Aorta (tissue), 5 donors: ENCODE data around the gene FUBP3. TPM values are rescaled to one million over a fixed set of nuclear protein-coding genes. Genes with fewer than 3 reads are reported as not detected.

Source experiments
- ATAC-seq: fragments of 200-7000 bp; cut with Tn5 transposase; one replicate; pipeline ENCODE4 v1.9.1; 2022; ENCODE audit warnings: moderate library complexity; ENCODE audit not compliant: low FRiP score
- DNase-seq, 2 donors: peaks; one replicate each; pipeline ENCODE4 v3.0.0-alpha.2; 2020
- H3K27ac ChIP-seq, 2 donors: one replicate each; pipeline ENCODE4 v1.5.1; 2013; ENCODE audit warnings: low read length in 2 of 2, mild to moderate bottlenecking in 2 of 2, moderate library complexity in 2 of 2, control low read depth in 1 of 2, inconsistent platforms in 1 of 2, low read depth in 1 of 2
- H3K27me3 ChIP-seq, 2 donors: one replicate each; pipeline ENCODE4 v1.6.1; 2013; ENCODE audit warnings: control low read depth in 1 of 2, low read length in 1 of 2, mild to moderate bottlenecking in 1 of 2, moderate library complexity in 1 of 2; ENCODE audit not compliant: insufficient read depth in 2 of 2, control insufficient read depth in 1 of 2
- H3K36me3 ChIP-seq, 2 donors: one replicate each; pipeline ENCODE4 v1.6.1; 2013; ENCODE audit warnings: control low read depth in 1 of 2, low read length in 1 of 2, mild to moderate bottlenecking in 1 of 2; ENCODE audit not compliant: insufficient read depth in 2 of 2, control insufficient read depth in 1 of 2
- H3K4me1 ChIP-seq, 2 donors: one replicate each; pipeline ENCODE4 v1.6.1; 2013; ENCODE audit warnings: low read length in 2 of 2, control low read depth in 1 of 2, mild to moderate bottlenecking in 1 of 2, moderate library complexity in 1 of 2; ENCODE audit not compliant: insufficient read depth in 2 of 2, control insufficient read depth in 1 of 2
- H3K4me3 ChIP-seq, 2 donors: one replicate each; pipeline ENCODE4 v1.5.1; 2013; ENCODE audit warnings: low read length in 2 of 2, control low read depth in 1 of 2, mild to moderate bottlenecking in 1 of 2
- H3K9me3 ChIP-seq: one replicate; pipeline ENCODE4 v1.6.1; 2013; ENCODE audit warnings: mild to moderate bottlenecking, low read length; ENCODE audit not compliant: control insufficient read depth
- WGBS, 2 donors: extraction: QIAGEN DNeasy Blood & Tissue Kit; methylation state at CpG; one replicate each; pipeline ENCODE4 v1.1.7; 2013; 5-methylcytosine and 5-hydroxymethylcytosine counted together
- intact Hi-C, 2 donors: fragments of 100-400 bp; cut with DNase I; formaldehyde crosslinking; loops; one replicate each; pipeline versions ENCODE4 v1.14.2 to v1.15.0; 2022
- polyA plus RNA-seq, 2 donors: library from polyadenylated mRNA; stranded (reverse); fragments of 200-250 nt; gene quantifications; one replicate each; pipeline ENCODE4 v1.2.3, GENCODE V29; 2013
- total RNA-seq, 2 donors: library from RNA; stranded (reverse); fragmentation: NEBNext Ultra II Directional; extraction: Animal tissue kit (Norgen Biotek cat#: 25700); gene quantifications; one replicate each; pipeline ENCODE4 v1.2.1, GENCODE V29; 2021
- donor health status: healthy with polysubstance abuse.
- donor health status: Bipolar disorder and iron deficiency.
- donor health status: DM: no; HTN: no; CAD: no.
- donor health status: DM: no; HTN: no; CAD: no.
- donor health status: DM: yes; HTN: yes; CAD: no.

Gene FUBP3
- total and polyA plus RNA-seq, 4 donors: 24.4 to 50.9 (median 38.6) TPM

- Histone ChIP-seq H3K4me3 (no peak overlapping the region), H3K27me3 (no peaks in the 10 kb centered on the region), H3K27ac (no peak overlapping the region), H3K4me1 (no peaks in the 10 kb centered on the region), H3K9me3 (no peaks in the 10 kb centered on the region), H3K36me3 (peaks cover 2 to 20% of the 10 kb centered on the region in 2 donors)
- intact Hi-C loops: no loop called here
- ATAC-seq (no peak), DNase-seq (peak in 1 of 2 donors; percentile 7)
- WGBS, 2 donors: 72 to 78% methylated on average over 10 of the region's 10 CpGs
These were observed 47.7 kb downstream of the FUBP3 start for GRCh38 chr9:130627051-130627450.

- WGBS, 2 donors: 78 to 80% methylated on average over 22 to 23 of the region's 23 CpGs
- Histone ChIP-seq H3K4me1 (no peaks in the 10 kb centered on the region), H3K36me3 (peaks cover 2 to 22% of the 10 kb centered on the region in 2 donors), H3K4me3 (no peak overlapping the region), H3K27ac (no peak overlapping the region), H3K27me3 (no peaks in the 10 kb centered on the region), H3K9me3 (no peaks in the 10 kb centered on the region)
- ATAC-seq (no peak), DNase-seq (peak in 1 of 2 donors; percentile 22)
- intact Hi-C loops: no loop called here
These were observed 48.8 kb downstream of the FUBP3 start for GRCh38 chr9:130627896-130628792.

DNA sequence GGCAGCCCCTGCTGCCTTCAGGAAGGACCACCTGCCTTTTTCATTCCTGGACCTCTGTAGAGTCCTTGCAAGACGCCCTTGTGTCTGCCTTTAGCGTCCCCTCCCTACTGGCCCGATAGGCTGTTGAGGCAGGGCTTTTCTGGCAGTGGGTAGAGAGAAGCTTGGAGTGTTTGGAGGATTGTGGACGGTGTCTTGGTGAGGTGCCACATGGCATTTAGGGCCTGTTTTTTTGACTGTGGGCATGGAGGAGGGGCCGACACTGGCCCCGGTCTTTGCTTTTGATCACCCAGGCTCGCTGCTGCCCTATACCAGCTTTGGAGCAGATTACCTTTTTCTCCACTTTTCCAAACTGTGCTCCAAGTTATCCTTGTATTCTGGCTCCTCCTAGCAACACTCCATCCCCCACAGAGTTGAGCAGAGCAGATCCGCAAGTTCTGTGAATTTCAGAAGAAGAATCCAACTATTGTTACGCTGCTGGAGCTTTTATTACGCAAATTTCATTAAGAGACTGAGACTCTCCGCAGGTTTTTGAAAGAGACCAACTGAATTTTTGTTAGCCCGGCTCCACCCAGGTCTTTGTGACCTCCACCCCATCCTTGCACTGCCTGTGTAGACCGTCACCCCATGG lies 50.2 kb downstream of the FUBP3 start:
- Histone ChIP-seq H3K9me3 (no peaks in the 10 kb centered on the region), H3K27ac (no peak overlapping the region), H3K4me3 (no peak overlapping the region), H3K4me1 (no peaks in the 10 kb centered on the region), H3K27me3 (no peaks in the 10 kb centered on the region), H3K36me3 (peaks cover 0 to 22% of the 10 kb centered on the region in 2 donors)
- ATAC-seq (no peak), DNase-seq (peak in 1 of 2 donors; percentile 13)
- WGBS, 2 donors: 66 to 73% methylated on average over 13 of the region's 13 CpGs
- intact Hi-C loops: no loop called here

DNA sequence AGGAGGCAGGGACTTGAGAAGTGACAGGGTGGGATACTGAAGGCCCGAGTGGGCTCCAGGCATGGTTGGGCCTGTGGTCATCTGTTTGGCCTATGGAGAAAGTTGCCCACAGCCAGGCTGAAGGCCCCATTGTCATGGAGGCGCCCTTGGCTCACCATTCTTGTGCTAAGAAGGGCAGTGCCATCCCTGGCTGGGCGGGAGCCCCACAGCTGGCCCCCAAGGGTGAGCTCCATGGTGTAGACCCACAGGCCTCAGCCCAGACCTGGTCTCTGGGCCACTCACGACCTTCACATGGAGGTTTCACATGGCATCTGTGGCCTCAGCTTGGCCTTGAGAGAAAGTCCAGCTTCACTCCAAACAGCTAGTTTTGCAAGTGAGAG lies 50.7 kb downstream of the FUBP3 start:
- peaks cover 0 to 22% of the 10 kb centered on the region in 2 donors for H3K36me3 ChIP-seq
- DNase-seq (peak in 1 of 2 donors; percentile 35), ATAC-seq (no peak)
- H3K27ac ChIP-seq: no peak overlapping the region
- H3K4me1 ChIP-seq: no peaks in the 10 kb centered on the region
- intact Hi-C loops: no loop called here
- H3K9me3 ChIP-seq: no peaks in the 10 kb centered on the region
- H3K4me3 ChIP-seq: no peak overlapping the region
- 88 to 93% methylated on average over 4 of the region's 4 CpGs for WGBS, 2 donors
- H3K27me3 ChIP-seq: no peaks in the 10 kb centered on the region

DNA sequence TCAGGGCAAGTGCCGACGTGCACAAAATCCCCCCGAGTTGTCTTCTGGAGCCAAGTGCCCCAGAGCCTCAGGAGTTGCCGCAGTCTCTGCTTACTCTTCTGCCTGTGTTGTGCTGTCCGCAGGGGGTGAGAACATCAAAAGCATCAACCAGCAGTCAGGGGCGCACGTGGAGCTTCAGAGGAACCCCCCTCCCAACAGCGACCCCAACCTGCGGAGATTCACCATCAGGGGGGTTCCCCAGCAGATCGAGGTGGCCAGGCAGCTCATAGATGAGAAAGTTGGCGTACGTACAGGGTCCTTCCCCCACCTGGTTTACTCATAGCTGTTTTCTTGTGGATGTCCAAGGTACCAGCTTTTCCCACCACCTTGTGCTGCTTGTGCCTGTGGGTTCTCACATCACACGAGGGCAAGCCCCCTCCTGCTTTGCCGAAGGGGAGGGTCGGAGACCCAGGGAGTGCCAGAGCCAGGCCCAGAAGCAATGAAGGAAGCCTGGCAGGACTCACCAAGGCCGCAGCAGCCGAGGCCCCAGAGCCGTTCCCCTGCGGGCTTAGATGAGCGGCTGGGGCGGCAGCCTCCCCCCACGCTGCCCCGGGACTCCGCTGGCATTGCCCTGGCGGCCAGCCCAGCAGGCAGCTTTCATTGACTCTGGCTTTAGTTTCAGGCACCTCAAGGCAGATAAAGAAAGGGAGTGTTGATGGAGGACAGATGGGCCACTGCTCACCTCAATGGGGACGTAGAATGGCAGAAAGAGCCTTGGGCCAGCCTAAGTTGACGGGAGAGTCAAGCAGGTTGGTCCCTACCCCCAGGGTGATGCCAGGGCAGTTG lies 51.3 kb downstream of the FUBP3 start:
- Histone ChIP-seq H3K4me1 (no peaks in the 10 kb centered on the region), H3K27ac (no peak overlapping the region), H3K36me3 (peaks cover under 1 to 19% of the 10 kb centered on the region in 2 donors), H3K27me3 (no peaks in the 10 kb centered on the region), H3K9me3 (no peaks in the 10 kb centered on the region), H3K4me3 (no peak overlapping the region)
- DNase-seq (peak in 1 of 2 donors; percentile 25), ATAC-seq (no peak)
- 83 to 85% methylated on average over 27 of the region's 27 CpGs for WGBS, 2 donors
- intact Hi-C loops: no loop called here

DNA sequence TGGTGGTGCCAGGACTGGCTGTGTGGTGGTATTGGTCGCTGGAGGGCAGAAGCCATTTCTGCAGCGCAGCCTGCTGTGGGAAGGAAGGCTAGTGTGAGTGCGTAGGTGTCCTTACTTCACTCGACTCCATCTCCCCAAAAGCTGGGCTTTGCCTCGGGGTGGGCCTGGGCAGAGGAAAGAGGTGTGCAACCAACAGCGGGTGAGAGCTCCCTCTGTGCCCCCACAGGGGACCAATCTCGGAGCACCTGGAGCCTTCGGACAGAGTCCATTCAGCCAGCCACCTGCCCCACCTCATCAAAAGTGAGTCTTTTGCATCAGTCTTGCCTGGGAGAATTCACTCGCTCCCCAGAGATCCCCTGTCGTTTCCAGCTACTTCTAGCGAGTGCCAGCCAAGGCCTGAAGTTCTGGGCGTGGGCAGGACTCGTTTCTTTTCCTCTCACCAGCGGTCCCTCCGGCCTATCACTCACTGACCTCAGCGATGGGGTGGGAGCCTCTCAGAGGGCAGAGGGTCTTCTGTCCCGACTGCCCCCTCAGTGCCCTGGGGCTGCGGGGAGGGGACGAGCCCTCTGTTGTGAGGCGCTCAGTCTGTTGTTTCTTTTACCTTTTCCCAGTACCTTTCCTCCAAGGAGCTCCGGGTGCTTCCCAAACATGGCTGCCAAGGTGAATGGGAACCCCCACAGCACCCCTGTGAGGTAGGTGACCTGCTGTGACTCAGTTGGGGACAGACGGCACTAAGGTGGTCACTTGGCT lies 52.1 kb downstream of the FUBP3 start:
- Histone ChIP-seq H3K4me1 (no peaks in the 10 kb centered on the region), H3K27me3 (no peaks in the 10 kb centered on the region), H3K36me3 (peaks cover 2 to 12% of the 10 kb centered on the region in 2 donors), H3K9me3 (no peaks in the 10 kb centered on the region), H3K4me3 (no peak overlapping the region), H3K27ac (no peak overlapping the region)
- WGBS, 2 donors: 90% methylated on average over 21 to 22 of the region's 22 CpGs
- intact Hi-C loops: no loop called here
- DNase-seq (no peak), ATAC-seq (no peak)

DNA sequence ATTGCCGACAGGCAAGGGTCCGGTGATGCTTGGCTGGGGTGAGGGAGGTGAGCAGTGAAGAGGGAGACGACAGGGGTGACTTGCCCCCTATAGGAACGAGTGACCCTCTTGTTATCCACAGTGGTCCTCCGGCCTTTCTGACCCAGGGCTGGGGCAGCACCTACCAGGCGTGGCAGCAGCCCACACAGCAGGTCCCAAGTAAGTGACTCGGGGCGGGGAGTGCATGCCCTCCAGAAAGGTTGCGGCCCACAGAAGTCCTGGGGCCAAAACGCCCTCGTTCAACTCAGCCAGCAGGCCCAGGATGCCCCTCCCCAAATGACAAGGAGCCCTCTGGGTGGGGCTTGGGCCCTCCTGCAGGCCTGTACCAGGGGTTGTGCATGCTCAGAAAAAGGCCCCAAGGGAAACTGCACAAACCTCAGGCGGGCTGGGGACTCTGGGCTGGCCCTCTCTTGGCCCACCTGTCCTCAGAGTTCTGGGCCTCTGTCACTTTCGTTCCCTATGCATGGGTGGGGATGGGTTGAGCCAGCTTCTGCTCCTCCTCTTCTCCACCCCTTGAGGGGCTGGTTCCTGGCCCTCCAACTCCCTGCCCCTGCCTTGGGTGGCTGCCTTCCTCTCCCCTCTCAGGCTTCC lies 52.8 kb downstream of the FUBP3 start:
- intact Hi-C loops: no loop called here
- H3K27me3 ChIP-seq: no peaks in the 10 kb centered on the region
- DNase-seq: peak in 1 of 2 donors; percentile 8
- H3K27ac ChIP-seq: no peak overlapping the region
- ATAC-seq: no peak
- 83 to 86% methylated on average over 13 of the region's 13 CpGs for WGBS, 2 donors
- no peaks in the 10 kb centered on the region for H3K4me1 ChIP-seq
- H3K4me3 ChIP-seq: no peak overlapping the region
- H3K9me3 ChIP-seq: no peaks in the 10 kb centered on the region
- peaks cover 2 to 14% of the 10 kb centered on the region in 2 donors for H3K36me3 ChIP-seq

DNA sequence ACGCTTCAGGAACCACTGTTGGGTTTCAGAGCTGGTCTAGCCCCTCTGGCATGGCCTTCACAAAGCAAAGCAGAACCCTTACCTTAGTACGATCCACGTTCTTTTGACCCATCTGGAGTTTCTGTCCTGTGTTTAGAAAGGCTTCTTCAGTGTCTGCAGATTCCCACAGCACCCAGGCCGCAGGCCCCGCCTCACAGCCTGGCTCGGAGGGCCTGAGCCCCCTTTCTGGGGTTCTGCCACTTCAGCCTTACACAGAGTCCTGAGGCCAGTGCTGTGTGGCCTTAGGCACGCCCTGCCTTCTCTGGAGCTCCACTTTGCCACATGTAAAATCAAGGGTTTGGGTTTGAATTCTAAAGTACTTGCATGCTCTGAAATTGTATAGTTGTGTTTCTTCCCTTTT lies 53.5 kb downstream of the FUBP3 start:
- H3K27me3 ChIP-seq: no peaks in the 10 kb centered on the region
- H3K36me3 ChIP-seq: peaks cover 2 to 14% of the 10 kb centered on the region in 2 donors
- intact Hi-C loops: no loop called here
- WGBS, 2 donors: 92 to 97% methylated on average over 7 of the region's 7 CpGs
- ATAC-seq (no peak), DNase-seq (peak in 1 of 2 donors; percentile 12)
- no peaks in the 10 kb centered on the region for H3K9me3 ChIP-seq
- H3K4me1 ChIP-seq: no peaks in the 10 kb centered on the region
- no peak overlapping the region for H3K27ac ChIP-seq
- no peak overlapping the region for H3K4me3 ChIP-seq
